ENCODE data around the gene PICK1.

DNA sequence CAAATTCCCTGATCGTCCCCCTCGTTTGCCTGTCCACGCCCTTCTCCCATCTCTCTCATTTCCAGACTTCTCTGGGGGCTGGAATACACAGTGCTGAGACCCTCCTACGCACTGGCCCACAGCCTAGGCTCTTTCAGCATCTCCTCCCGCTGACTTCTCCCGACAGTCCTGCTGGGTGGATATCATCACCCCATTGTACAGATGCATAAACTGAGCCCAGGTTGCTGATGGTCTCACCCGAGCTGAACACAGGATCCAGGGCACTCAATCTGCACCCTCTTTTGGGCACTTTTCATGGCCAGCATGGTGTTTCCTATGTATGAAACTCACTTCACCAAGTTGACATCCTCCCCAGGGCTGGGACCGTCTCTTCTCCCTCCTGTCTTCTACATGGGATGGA is 31.7 kb upstream of the PICK1 start:
- TF ChIP-seq, protein P1, sequence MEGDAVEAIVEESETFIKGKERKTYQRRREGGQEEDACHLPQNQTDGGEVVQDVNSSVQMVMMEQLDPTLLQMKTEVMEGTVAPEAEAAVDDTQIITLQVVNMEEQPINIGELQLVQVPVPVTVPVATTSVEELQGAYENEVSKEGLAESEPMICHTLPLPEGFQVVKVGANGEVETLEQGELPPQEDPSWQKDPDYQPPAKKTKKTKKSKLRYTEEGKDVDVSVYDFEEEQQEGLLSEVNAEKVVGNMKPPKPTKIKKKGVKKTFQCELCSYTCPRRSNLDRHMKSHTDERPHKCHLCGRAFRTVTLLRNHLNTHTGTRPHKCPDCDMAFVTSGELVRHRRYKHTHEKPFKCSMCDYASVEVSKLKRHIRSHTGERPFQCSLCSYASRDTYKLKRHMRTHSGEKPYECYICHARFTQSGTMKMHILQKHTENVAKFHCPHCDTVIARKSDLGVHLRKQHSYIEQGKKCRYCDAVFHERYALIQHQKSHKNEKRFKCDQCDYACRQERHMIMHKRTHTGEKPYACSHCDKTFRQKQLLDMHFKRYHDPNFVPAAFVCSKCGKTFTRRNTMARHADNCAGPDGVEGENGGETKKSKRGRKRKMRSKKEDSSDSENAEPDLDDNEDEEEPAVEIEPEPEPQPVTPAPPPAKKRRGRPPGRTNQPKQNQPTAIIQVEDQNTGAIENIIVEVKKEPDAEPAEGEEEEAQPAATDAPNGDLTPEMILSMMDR (IDR thresholded peaks at IDR 0.05; ENCODE audit: insufficient read depth, low read depth, low read length) = no peak
- TF ChIP-seq EZH2 (IDR thresholded peaks at IDR 0.05; ENCODE audit: insufficient read depth, low read length) = no peak

Measured in astrocyte (in vitro differentiated cells and primary cell).